ENCODE data around the gene ZNF181.

Gene ZNF181

DNA sequence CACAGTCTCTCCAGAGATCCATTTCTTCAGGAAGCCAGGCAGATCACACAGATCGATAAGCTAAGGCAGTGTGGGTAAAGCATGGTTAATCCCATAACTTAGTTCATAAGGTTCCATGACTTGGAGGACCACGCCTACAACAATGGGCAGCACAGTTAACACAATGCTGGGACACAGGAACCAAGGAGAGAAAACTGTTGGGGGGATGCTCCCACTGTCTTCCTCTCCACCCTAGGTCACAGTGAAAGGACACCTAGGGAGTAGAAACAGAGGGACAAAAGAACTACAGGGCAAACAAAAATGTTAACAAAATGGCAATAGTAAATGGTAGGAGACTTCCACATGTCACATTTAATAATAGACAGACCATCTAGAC lies 20.8 kb upstream of the ZNF181 start:
- Histone ChIP-seq H3K9me3 (ENCODE audit: control insufficient read depth in 1 of 2, low read length in 2 of 2) (peaks cover 0 to 21% of the 10 kb centered on the region in 2 donors), H3K27ac (ENCODE audit: low read depth, low read length) (no peak overlapping the region), H3K36me3 (ENCODE audit: control insufficient read depth in 1 of 2, insufficient read depth in 2 of 2, low read length in 2 of 2) (no peaks in the 10 kb centered on the region), H3K4me1 (ENCODE audit: control insufficient read depth in 1 of 2, insufficient read depth in 2 of 2, low read length in 2 of 2) (no peaks in the 10 kb centered on the region), H3K9ac (ENCODE audit: low read depth in 1 of 2, low read length in 2 of 2) (no peak overlapping the region), H3K27me3 (ENCODE audit: control insufficient read depth in 1 of 2, insufficient read depth in 2 of 2, low read length in 2 of 2) (no peaks in the 10 kb centered on the region), H3K4me3 (ENCODE audit: low read depth in 1 of 2, low read length in 2 of 2) (no peak overlapping the region)

DNA sequence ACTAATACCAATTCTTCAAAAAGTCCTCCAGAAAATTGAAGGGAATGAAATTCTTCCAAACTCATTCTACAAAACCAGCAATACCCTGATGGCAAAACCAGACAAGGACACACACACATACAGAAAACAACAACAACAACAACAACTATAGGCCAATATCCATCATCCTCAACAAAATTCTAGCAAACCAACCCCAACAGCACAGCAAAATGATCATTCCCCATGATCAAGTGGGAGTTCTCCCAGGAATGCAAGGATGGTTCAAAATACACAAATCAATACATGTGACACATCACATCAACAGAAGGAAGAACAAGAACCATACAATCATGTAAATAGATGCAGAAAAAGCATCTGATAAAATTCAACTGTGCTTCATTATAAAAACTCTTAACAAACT lies 18.7 kb upstream of the ZNF181 start:
- Histone ChIP-seq H3K4me1 (ENCODE audit: control insufficient read depth in 1 of 2, insufficient read depth in 2 of 2, low read length in 2 of 2) (no peaks in the 10 kb centered on the region), H3K36me3 (ENCODE audit: control insufficient read depth in 1 of 2, insufficient read depth in 2 of 2, low read length in 2 of 2) (no peaks in the 10 kb centered on the region), H3K4me3 (ENCODE audit: low read depth in 1 of 2, low read length in 2 of 2) (no peak overlapping the region), H3K27me3 (ENCODE audit: control insufficient read depth in 1 of 2, insufficient read depth in 2 of 2, low read length in 2 of 2) (no peaks in the 10 kb centered on the region), H3K27ac (ENCODE audit: low read depth, low read length) (no peak overlapping the region), H3K9me3 (ENCODE audit: control insufficient read depth in 1 of 2, low read length in 2 of 2) (peaks cover 0 to 21% of the 10 kb centered on the region in 2 donors), H3K9ac (ENCODE audit: low read depth in 1 of 2, low read length in 2 of 2) (no peak overlapping the region)

DNA sequence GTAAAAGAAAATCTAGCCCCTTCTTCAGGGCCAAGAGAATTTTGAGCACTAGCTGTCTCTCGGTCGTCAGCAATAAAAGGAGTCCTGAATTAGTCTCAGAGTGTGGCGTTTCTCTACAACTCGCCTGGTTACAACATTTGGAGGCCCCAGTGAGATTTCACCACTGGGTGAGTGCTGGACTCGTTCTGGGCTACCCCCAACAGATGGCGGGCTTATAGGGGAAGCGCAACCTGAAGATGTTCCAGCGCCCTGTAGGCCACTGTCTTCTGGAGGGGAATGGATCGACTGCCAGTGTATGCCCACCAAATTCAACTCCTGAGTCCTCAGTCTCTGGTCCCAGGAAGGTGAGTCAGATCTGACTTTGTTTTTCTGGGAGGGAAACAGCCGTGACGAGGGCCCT lies 11.7 kb upstream of the ZNF181 start:
- no peak overlapping the region for H3K27ac ChIP-seq (ENCODE audit: low read depth, low read length)
- no peaks in the 10 kb centered on the region for H3K36me3 ChIP-seq (ENCODE audit: control insufficient read depth in 1 of 2, insufficient read depth in 2 of 2, low read length in 2 of 2)
- no peak overlapping the region for H3K4me3 ChIP-seq (ENCODE audit: low read depth in 1 of 2, low read length in 2 of 2)
- H3K9me3 ChIP-seq (ENCODE audit: control insufficient read depth in 1 of 2, low read length in 2 of 2) = no peaks in the 10 kb centered on the region
- no peak overlapping the region for H3K9ac ChIP-seq (ENCODE audit: low read depth in 1 of 2, low read length in 2 of 2)
- H3K27me3 ChIP-seq (ENCODE audit: control insufficient read depth in 1 of 2, insufficient read depth in 2 of 2, low read length in 2 of 2) = no peaks in the 10 kb centered on the region
- no peaks in the 10 kb centered on the region for H3K4me1 ChIP-seq (ENCODE audit: control insufficient read depth in 1 of 2, insufficient read depth in 2 of 2, low read length in 2 of 2)

DNA sequence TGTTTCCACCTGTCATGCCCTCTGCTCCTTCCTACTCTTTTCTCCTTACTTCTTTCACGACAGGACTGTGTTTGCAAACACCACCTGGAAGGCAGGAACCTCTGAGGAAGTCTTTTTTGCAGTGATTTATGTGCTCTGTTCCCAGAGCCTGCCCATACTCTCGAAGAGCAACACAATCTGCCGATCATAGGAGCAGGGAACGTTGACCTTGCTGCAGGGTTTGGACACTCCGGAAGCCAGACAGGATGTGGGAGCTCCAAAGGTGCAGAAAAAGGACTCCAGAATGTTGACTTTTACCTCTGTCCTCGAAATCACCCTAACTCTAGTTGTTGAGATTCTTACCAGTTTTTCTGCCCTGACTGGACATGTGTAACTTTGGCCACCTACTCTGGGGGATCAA lies 8.6 kb upstream of the ZNF181 start:
- Histone ChIP-seq H3K36me3 (ENCODE audit: control insufficient read depth in 1 of 2, insufficient read depth in 2 of 2, low read length in 2 of 2) (no peaks in the 10 kb centered on the region), H3K27ac (ENCODE audit: low read depth, low read length) (no peak overlapping the region), H3K4me3 (ENCODE audit: low read depth in 1 of 2, low read length in 2 of 2) (no peak overlapping the region), H3K4me1 (ENCODE audit: control insufficient read depth in 1 of 2, insufficient read depth in 2 of 2, low read length in 2 of 2) (no peaks in the 10 kb centered on the region), H3K27me3 (ENCODE audit: control insufficient read depth in 1 of 2, insufficient read depth in 2 of 2, low read length in 2 of 2) (no peaks in the 10 kb centered on the region), H3K9ac (ENCODE audit: low read depth in 1 of 2, low read length in 2 of 2) (no peak overlapping the region), H3K9me3 (ENCODE audit: control insufficient read depth in 1 of 2, low read length in 2 of 2) (no peaks in the 10 kb centered on the region)

DNA sequence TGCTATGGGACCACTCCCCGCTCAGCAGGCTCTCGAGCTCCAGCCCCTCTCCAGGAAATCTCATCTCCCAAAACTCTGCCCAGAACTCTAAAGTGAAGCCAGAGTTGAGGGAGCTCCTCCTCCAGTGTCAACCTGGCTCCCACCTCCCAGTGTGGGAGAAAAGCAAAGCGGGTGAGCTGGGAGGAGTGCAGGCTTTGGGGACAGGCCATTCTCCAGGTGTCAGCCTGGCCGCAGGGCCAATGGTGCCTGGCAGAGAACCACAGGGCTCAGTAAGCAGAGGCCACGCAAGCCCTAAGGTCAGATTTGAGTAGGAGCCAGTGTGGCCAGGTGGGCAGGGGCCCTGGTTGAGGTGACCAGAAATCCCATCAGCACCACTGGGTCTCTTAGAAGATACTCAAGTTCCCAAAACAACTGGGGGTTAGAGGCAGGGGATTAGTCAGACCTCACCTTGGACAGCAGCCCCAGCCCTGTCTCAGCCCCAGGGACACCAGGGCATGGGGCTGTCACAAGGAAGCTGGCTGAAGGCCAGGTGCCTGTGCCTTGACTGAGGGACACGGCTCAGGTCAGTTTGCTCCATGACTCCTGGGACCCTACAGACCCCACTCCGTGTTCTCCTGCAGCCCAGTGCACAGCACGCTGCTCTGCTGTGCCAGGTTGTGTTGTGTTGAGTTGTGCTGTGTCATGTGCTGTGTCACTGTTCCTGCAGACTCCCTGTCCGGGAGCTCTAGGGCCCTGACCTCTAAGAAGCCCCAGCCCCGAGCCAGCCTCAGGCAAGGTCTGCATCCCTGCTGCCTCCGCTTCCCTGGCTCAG lies 2.8 kb upstream of the ZNF181 start:
- no peaks in the 10 kb centered on the region for H3K27me3 ChIP-seq (ENCODE audit: control insufficient read depth in 1 of 2, insufficient read depth in 2 of 2, low read length in 2 of 2)
- H3K9me3 ChIP-seq (ENCODE audit: control insufficient read depth in 1 of 2, low read length in 2 of 2) = peaks cover 3 to 8% of the 10 kb centered on the region in 2 donors
- no peak overlapping the region for H3K4me3 ChIP-seq (ENCODE audit: low read depth in 1 of 2, low read length in 2 of 2)
- peaks cover 15 to 26% of the 10 kb centered on the region in 2 donors for H3K4me1 ChIP-seq (ENCODE audit: control insufficient read depth in 1 of 2, insufficient read depth in 2 of 2, low read length in 2 of 2)
- no peak overlapping the region for H3K9ac ChIP-seq (ENCODE audit: low read depth in 1 of 2, low read length in 2 of 2)
- H3K36me3 ChIP-seq (ENCODE audit: control insufficient read depth in 1 of 2, insufficient read depth in 2 of 2, low read length in 2 of 2) = peaks cover 8 to 10% of the 10 kb centered on the region in 2 donors
- no peak overlapping the region for H3K27ac ChIP-seq (ENCODE audit: low read depth, low read length)

DNA sequence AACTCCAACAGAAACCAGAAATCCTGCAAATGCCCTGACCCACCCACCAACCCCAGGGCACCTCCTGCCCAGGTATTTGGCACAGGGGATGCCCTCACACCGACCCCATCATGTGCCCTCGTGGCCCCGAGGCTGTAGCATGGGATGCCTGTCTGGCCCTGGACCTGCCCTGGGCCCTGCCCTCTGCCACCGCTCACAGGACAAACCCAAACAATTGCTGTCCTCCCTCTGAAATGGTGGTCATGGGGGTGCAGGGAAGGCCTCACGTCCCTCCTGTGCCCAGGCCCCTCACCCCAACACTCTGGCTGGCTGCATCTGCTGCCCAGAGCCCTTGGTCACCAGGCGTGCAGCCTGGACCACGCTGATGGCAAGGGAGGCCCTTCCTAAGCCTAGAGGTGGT lies 2.1 kb upstream of the ZNF181 start:
- Histone ChIP-seq H3K27me3 (ENCODE audit: control insufficient read depth in 1 of 2, insufficient read depth in 2 of 2, low read length in 2 of 2) (no peaks in the 10 kb centered on the region), H3K9ac (ENCODE audit: low read depth in 1 of 2, low read length in 2 of 2) (no peak overlapping the region), H3K4me3 (ENCODE audit: low read depth in 1 of 2, low read length in 2 of 2) (no peak overlapping the region), H3K36me3 (ENCODE audit: control insufficient read depth in 1 of 2, insufficient read depth in 2 of 2, low read length in 2 of 2) (peaks cover 11 to 13% of the 10 kb centered on the region in 2 donors), H3K9me3 (ENCODE audit: control insufficient read depth in 1 of 2, low read length in 2 of 2) (peaks cover 3 to 15% of the 10 kb centered on the region in 2 donors), H3K4me1 (ENCODE audit: control insufficient read depth in 1 of 2, insufficient read depth in 2 of 2, low read length in 2 of 2) (peaks cover 15 to 26% of the 10 kb centered on the region in 2 donors), H3K27ac (ENCODE audit: low read depth, low read length) (no peak overlapping the region)

DNA sequence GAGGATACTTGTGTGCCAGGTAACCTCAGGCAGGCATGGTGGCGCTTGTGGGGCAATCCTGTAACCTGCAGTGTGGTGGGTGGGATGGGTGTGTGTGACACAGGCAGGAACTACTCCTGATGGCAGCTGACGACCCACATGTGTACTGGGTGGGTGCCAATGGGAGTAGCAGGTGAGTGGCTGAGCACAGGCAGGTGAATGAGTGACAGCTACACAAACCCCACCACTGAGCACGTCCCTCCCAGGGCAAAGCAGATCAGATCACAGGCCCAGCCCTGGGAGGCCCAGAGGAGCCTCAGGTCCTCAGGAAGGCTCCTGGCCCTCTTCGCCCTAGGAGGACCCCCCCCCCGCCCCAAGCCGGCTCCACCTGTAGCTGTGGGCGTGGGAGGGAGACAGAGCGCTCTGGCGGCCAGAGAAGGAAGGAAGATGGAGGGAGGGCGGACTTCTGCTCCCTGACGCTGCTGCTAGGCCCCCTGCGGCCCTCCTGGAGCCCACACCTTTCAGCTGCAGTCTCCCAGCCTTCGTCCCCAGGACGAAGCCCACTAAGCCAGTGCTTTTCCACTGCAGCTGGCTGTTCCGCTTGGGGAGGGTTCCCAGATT lies 1.3 kb upstream of the ZNF181 start:
- peak overlapping the region; percentile 87 to 91 for H3K9ac ChIP-seq (ENCODE audit: low read depth in 1 of 2, low read length in 2 of 2)
- no peaks in the 10 kb centered on the region for H3K27me3 ChIP-seq (ENCODE audit: control insufficient read depth in 1 of 2, insufficient read depth in 2 of 2, low read length in 2 of 2)
- no peak overlapping the region for H3K27ac ChIP-seq (ENCODE audit: low read depth, low read length)
- peaks cover 15 to 26% of the 10 kb centered on the region in 2 donors for H3K4me1 ChIP-seq (ENCODE audit: control insufficient read depth in 1 of 2, insufficient read depth in 2 of 2, low read length in 2 of 2)
- peaks cover 6 to 18% of the 10 kb centered on the region in 2 donors for H3K9me3 ChIP-seq (ENCODE audit: control insufficient read depth in 1 of 2, low read length in 2 of 2)
- peak overlapping the region; percentile 92 to 96 for H3K4me3 ChIP-seq (ENCODE audit: low read depth in 1 of 2, low read length in 2 of 2)
- H3K36me3 ChIP-seq (ENCODE audit: control insufficient read depth in 1 of 2, insufficient read depth in 2 of 2, low read length in 2 of 2) = peaks cover 13 to 18% of the 10 kb centered on the region in 2 donors

DNA sequence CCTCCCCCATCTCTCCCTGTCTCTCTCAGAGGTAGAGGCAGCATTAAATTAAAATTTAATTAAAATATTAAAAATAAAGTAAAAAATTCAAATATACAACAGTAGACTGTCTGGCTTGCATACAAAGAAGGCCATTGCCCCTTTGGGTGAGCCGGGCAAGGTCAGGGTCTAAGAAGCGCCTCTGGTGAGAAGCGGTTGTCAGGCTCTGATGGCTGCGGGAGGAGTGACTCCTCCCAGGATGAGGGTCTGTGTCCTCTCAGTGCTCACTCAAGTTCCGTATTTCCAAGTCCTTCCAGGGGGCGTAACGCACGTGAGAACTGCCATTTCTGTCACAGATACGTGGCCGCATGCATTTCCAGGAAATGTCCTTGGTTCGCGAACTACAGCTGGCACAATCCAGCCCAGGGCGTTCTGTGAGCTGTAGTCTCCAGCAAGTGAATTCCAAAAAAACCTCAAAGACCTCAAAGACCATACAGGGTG lies 737 bp upstream of the ZNF181 start:
- Histone ChIP-seq H3K4me1 (ENCODE audit: control insufficient read depth in 1 of 2, insufficient read depth in 2 of 2, low read length in 2 of 2) (peaks cover 15 to 26% of the 10 kb centered on the region in 2 donors), H3K36me3 (ENCODE audit: control insufficient read depth in 1 of 2, insufficient read depth in 2 of 2, low read length in 2 of 2) (peaks cover 18 to 24% of the 10 kb centered on the region in 2 donors), H3K9ac (ENCODE audit: low read depth in 1 of 2, low read length in 2 of 2) (peak overlapping the region; percentile 87 to 91), H3K27me3 (ENCODE audit: control insufficient read depth in 1 of 2, insufficient read depth in 2 of 2, low read length in 2 of 2) (no peaks in the 10 kb centered on the region), H3K9me3 (ENCODE audit: control insufficient read depth in 1 of 2, low read length in 2 of 2) (peaks cover 12 to 22% of the 10 kb centered on the region in 2 donors), H3K27ac (ENCODE audit: low read depth, low read length) (peak overlapping the region; percentile 98), H3K4me3 (ENCODE audit: low read depth in 1 of 2, low read length in 2 of 2) (peak overlapping the region; percentile 92 to 96)

DNA sequence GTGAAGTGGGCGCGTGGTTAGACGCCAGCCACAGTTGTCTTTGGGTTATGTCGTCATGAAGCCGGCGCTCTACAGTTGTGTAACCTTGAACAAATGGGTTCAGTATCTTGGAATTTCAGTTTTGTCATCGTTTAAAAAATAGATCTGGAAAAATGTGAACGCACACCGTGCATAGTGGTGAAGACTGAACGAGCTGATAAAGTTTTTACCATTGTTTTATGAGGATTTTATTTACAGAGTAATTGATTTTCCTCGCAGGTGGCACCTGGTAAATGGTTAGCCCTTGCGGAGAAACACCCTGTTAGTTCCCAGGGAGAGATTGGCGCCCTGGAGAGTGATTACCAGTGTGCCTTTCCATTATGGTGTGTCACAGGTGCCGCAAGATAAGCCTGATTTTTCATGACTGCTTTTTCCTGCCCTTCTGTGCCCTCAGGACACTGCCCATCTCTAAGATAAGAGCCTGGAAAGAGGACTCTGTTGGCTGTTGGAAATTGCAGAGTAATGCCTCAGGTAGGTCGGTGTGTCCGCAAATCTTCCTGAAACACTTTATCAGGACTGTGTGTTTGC lies 577 bp downstream of the ZNF181 start:
- Histone ChIP-seq H3K27me3 (ENCODE audit: control insufficient read depth in 1 of 2, insufficient read depth in 2 of 2, low read length in 2 of 2) (no peaks in the 10 kb centered on the region), H3K4me3 (ENCODE audit: low read depth in 1 of 2, low read length in 2 of 2) (peak overlapping the region; percentile 92 to 96), H3K9me3 (ENCODE audit: control insufficient read depth in 1 of 2, low read length in 2 of 2) (peaks cover 21 to 34% of the 10 kb centered on the region in 2 donors), H3K9ac (ENCODE audit: low read depth in 1 of 2, low read length in 2 of 2) (peak overlapping the region; percentile 87 to 91), H3K4me1 (ENCODE audit: control insufficient read depth in 1 of 2, insufficient read depth in 2 of 2, low read length in 2 of 2) (peaks cover 15 to 26% of the 10 kb centered on the region in 2 donors), H3K36me3 (ENCODE audit: control insufficient read depth in 1 of 2, insufficient read depth in 2 of 2, low read length in 2 of 2) (peaks cover 27 to 37% of the 10 kb centered on the region in 2 donors), H3K27ac (ENCODE audit: low read depth, low read length) (peak overlapping the region; percentile 98)
